NCI-H2029 (cell line): ENCODE data around the gene QPRT.
"Not testable (repeated sequence)": the region's sequence is repeated elsewhere in the genome, so short reads cannot be mapped to it uniquely, and the experiment has no call there.

Experiments
- DNase-seq: peaks from one replicate; lab custom pipeline; 2025; lab: John Stamatoyannopoulos, UW

Gene QPRT

GRCh38 chr16:29694384-29695195, 15.6 kb downstream of the QPRT start:
- no peak for DNase-seq

GRCh38 chr16:29695675-29696074, 16.7 kb downstream of the QPRT start:
- not testable (repeated sequence) for DNase-seq

GRCh38 chr16:29696881-29697331, 17.9 kb downstream of the QPRT start:
- DNase-seq = no peak

GRCh38 chr16:29697391-29697790, 18.4 kb downstream of the QPRT start:
- DNase-seq = no peak

GRCh38 chr16:29698042-29698441, 19.1 kb downstream of the QPRT start:
- no peak for DNase-seq

GRCh38 chr16:29698484-29699323, 19.7 kb downstream of the QPRT start:
- DNase-seq = no peak

- DNase-seq = no peak
These were observed 20.6 kb downstream of the QPRT start for GRCh38 chr16:29699324-29700219.

GRCh38 chr16:29700253-29700987, 21.4 kb downstream of the QPRT start:
- peak; percentile 68 for DNase-seq

GRCh38 chr16:29701214-29701555, 22.2 kb downstream of the QPRT start:
- DNase-seq = no peak

GRCh38 chr16:29702269-29702668, 23.3 kb downstream of the QPRT start:
- DNase-seq = no peak

- DNase-seq = no peak
These were observed 26.1 kb downstream of the QPRT start for GRCh38 chr16:29705030-29705429.

GRCh38 chr16:29707160-29707559, 28.2 kb downstream of the QPRT start:
- DNase-seq = not testable (repeated sequence)

GRCh38 chr16:29708917-29709600, 30.1 kb downstream of the QPRT start:
- DNase-seq = no peak

- not testable (repeated sequence) for DNase-seq
These were observed 30.7 kb downstream of the QPRT start for GRCh38 chr16:29709657-29710056.

- DNase-seq = peak; percentile 19
These were observed 31.5 kb downstream of the QPRT start for GRCh38 chr16:29710227-29711219.

- no peak for DNase-seq
These were observed 33.8 kb downstream of the QPRT start for GRCh38 chr16:29712809-29713208.

GRCh38 chr16:29714396-29714795, 35.4 kb downstream of the QPRT start:
- DNase-seq = no peak

GRCh38 chr16:29714972-29715371, 36.0 kb downstream of the QPRT start:
- no peak for DNase-seq

GRCh38 chr16:29717113-29717512, 38.1 kb downstream of the QPRT start:
- no peak for DNase-seq

- no peak for DNase-seq
These were observed 40.1 kb downstream of the QPRT start for GRCh38 chr16:29719063-29719462.
